GM19372 (cell line): ENCODE data around the gene AHSP.
"Not testable (repeated sequence)": the region's sequence is repeated elsewhere in the genome, so short reads cannot be mapped to it uniquely, and the experiment has no call there.

ENCODE experiments used
- ATAC-seq: cut with Tn5 transposase; IDR thresholded peaks from one replicate; pipeline ENCODE4 v1.9.1; 2021; ENCODE audit warnings: mild to moderate bottlenecking, low read depth, moderate library complexity; ENCODE audit not compliant: unreplicated experiment

AHSP gene, protein sequence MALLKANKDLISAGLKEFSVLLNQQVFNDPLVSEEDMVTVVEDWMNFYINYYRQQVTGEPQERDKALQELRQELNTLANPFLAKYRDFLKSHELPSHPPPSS

DNA sequence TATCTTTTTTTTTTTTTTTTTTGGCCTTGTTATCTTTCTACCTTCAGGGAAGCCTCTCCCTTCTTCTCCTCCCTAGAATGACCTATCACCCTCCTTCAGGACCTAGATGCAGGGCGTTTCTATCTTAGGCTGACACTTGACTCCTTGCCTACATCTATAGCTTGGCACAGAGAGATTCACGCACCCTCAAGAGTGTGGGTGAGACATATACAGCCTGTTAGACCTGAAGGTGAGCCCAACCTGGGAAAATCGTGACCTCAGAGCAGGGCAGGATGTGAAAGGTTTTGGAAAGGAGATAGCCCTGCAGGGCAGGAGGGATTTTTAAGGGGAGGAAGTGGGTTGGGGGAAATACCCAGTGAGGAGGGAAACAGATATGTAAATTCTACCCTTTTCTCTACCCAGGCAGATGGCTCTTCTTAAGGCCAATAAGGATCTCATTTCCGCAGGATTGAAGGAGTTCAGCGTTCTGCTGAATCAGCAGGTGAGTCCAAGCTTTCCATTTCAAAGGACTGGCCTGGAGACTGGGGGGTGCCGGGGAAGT lies at the start of gene AHSP:
Gene AHSP, plus strand, starts transcription at position 167 of the 541 bp plus-strand sequence. Its CDS starts 240 bp downstream, at position 407.
- ATAC-seq: no peak

GRCh38 chr16:31478956-31479355 lies 48.7 kb upstream of the AHSP start:
- no peak for ATAC-seq

- ATAC-seq: no peak
Measured at GRCh38 chr16:31479751-31480150, 47.9 kb upstream of the AHSP start.

DNA sequence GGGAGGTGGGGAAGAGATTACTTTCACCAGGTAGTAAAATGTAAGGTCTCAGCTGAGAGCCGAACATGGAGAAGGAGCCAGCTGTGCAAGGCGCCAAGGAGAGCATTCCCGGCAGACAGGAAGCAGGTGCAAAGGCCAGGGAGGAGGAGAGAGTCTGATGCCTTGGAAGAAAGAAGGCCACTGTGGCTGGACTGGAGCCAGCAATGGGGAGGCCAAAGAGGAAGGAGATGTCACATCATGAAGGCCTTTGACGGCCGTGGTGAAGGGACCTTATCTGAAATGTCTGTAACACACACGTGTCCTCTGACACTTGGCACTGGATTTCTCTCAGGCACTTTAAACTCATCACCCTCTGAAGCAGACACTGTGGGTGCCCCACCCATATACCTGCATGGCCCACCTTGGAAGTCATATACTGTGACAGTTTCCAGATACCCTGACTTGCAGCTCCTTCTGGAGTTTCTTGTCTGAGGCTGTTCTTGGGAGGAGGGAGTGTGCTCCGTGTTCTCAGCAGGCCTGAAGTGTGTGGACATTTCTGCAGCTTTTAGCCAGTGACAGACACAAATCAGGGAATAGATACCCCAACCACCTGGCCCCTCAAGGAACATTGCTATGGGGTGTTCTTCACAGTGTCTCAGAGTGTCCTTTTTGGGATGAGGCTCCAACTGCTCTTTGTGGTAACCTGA lies 46.7 kb upstream of the AHSP start:
- no peak for ATAC-seq

DNA sequence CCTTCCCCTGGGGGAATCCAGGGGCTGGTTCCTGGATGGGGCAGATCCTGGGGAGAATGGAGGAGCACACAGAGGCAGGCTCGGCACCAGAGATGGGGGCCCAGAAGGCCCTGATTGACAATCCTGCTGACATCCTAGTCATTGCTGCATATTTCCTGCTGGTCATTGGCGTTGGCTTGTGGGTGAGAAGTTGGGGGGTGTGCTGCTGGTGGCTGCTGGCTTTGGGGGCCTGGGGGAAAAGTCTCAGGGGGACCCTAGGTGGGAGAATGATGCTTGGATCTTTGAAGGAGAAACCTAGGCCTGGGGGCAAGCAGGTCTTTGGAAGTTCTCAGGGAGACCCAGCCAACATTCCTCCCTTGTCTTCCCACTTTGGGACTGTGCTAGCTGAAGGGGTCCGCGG lies 44.6 kb upstream of the AHSP start, which contains the start of gene SLC5A2:
Gene SLC5A2, plus strand, starts transcription at position 43 of the 400 bp plus-strand sequence. Its CDS starts 14 bp downstream, at position 57.
- no peak for ATAC-seq

- ATAC-seq: not testable (repeated sequence)
Measured at GRCh38 chr16:31484048-31484447, 43.7 kb upstream of the AHSP start.

DNA sequence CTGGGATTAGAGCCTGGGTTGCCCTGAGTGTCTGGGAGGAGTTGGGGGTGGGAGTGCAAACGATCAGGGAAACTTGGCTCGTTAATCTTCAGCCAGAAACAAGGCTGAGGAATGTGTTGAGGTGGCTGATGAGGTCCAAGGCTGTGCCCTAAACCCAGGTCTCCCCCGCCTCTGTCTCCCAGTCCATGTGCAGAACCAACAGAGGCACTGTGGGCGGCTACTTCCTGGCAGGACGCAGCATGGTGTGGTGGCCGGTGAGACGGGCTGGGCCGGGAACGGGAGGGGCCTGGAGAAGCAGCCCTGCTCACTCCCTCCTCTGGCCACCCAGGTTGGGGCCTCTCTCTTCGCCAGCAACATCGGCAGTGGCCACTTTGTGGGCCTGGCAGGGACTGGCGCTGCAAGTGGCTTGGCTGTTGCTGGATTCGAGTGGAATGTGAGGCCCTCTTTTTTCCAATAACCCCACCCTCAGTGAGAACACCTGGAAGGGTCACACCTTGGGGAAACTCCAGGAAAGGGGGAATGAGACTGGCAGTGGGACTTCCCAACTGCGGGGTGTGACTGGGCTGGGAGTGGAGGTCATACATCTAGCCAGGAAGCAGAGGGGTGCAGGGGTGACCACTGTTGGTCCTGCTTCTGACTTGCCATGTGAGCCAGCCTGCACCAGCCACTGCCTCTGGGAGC lies 43.1 kb upstream of the AHSP start:
- ATAC-seq: no peak

- no peak for ATAC-seq
Measured at GRCh38 chr16:31485571-31485970, 42.1 kb upstream of the AHSP start.

- no peak for ATAC-seq
Measured at GRCh38 chr16:31486045-31486444, 41.7 kb upstream of the AHSP start.

- ATAC-seq: peak; percentile 16
Measured at GRCh38 chr16:31487071-31487719, 40.5 kb upstream of the AHSP start.

- ATAC-seq: peak; percentile 77
Measured at GRCh38 chr16:31487720-31488467, 39.8 kb upstream of the AHSP start.

DNA sequence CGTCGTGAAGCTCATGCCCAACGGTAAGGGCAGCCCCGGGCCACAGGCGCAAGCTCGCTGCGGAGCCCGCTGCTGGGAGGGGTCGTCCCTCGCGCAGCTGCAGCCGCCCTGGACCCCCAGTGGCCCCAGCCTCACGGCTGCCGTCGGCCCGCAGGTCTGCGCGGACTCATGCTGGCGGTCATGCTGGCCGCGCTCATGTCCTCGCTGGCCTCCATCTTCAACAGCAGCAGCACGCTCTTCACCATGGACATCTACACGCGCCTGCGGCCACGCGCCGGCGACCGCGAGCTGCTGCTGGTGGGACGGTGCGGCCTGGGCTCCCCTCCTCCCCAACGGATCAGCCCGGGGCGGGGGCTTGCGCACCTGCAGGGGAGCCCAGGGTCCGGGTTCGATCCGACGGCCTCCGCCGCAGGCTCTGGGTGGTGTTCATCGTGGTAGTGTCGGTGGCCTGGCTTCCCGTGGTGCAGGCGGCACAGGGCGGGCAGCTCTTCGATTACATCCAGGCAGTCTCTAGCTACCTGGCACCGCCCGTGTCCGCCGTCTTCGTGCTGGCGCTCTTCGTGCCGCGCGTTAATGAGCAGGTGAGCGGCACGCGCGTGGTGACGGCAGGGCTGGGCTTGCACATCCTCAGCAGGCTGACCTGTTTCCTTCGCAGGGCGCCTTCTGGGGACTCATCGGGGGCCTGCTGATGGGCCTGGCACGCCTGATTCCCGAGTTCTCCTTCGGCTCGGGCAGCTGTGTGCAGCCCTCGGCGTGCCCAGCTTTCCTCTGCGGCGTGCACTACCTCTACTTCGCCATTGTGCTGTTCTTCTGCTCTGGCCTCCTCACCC lies 39.0 kb upstream of the AHSP start:
- ATAC-seq: no peak

- ATAC-seq: no peak
Measured at GRCh38 chr16:31489298-31489564, 38.5 kb upstream of the AHSP start.

- ATAC-seq: no peak
Measured at GRCh38 chr16:31489616-31490584, 37.8 kb upstream of the AHSP start.

- ATAC-seq: no peak
Measured at GRCh38 chr16:31491778-31492418, 35.8 kb upstream of the AHSP start.

GRCh38 chr16:31493506-31494125 lies 34.1 kb upstream of the AHSP start:
- no peak for ATAC-seq

DNA sequence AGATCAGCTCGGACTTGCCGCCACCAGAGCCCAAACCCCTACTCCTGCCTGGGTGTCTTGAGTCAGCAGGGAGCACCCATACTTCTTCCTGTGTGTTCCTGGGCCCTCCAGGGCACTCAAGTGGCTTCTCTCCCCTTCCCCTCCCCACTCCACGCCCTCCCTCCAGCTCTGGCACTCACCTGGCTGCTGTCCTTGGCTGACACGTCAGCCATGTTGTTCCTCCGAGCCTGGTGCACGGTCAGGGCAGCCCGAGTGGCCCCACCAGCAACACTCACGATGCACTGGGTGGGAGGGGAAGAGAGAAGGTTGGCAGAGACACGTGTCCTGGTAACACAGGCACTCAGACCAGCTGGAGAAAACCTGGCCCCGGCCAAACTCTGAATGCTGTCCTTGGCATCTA lies 31.0 kb upstream of the AHSP start:
- no peak for ATAC-seq

DNA sequence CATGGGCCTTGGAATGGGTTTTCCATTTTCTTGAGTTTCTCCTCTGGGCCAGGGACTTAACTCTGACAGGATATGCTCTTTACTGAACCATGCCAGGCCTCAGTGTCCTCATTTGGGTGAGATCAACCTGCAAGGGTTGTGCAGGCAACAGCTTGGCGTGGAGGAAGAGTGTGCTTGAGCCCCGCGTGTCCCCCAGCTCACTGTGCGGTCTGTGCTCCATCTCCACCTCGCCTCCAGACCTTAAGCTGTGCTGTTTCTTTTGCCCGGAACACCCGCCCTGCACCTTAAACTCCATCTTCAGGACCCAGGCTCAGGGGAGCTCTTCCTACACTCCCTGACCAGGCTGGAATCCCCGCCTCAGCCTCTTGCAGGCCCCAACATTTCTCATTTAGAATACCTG lies 29.2 kb upstream of the AHSP start:
- no peak for ATAC-seq
